ENCODE results near the gene ASF1B.

ASF1B gene

GRCh38 chr19:14105680-14106079, 30.7 kb downstream of the ASF1B start:
- no peaks in the 10 kb centered on the region for H3K27me3 Mint-ChIP-seq (ENCODE audit: low read depth, poor library complexity)
- no peak overlapping the region for H3K4me3 Mint-ChIP-seq
- H3K4me1 Mint-ChIP-seq, result peaks cover 7% of the 10 kb centered on the region
- TF ChIP-seq, protein P1, sequence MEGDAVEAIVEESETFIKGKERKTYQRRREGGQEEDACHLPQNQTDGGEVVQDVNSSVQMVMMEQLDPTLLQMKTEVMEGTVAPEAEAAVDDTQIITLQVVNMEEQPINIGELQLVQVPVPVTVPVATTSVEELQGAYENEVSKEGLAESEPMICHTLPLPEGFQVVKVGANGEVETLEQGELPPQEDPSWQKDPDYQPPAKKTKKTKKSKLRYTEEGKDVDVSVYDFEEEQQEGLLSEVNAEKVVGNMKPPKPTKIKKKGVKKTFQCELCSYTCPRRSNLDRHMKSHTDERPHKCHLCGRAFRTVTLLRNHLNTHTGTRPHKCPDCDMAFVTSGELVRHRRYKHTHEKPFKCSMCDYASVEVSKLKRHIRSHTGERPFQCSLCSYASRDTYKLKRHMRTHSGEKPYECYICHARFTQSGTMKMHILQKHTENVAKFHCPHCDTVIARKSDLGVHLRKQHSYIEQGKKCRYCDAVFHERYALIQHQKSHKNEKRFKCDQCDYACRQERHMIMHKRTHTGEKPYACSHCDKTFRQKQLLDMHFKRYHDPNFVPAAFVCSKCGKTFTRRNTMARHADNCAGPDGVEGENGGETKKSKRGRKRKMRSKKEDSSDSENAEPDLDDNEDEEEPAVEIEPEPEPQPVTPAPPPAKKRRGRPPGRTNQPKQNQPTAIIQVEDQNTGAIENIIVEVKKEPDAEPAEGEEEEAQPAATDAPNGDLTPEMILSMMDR (IDR thresholded peaks at IDR 0.05), result no peak
- no peak for DNase-seq
- H3K9me3 Mint-ChIP-seq, result no peaks in the 10 kb centered on the region
- peaks cover 22% of the 10 kb centered on the region for H3K36me3 Mint-ChIP-seq (ENCODE audit: low read depth)
- H3K27ac Mint-ChIP-seq, result peak overlapping the region; percentile 74

- Mint-ChIP-seq H3K36me3 (ENCODE audit: low read depth) (peaks cover 25% of the 10 kb centered on the region), H3K9me3 (no peaks in the 10 kb centered on the region), H3K27me3 (ENCODE audit: low read depth, poor library complexity) (no peaks in the 10 kb centered on the region), H3K4me3 (no peak overlapping the region), H3K4me1 (peaks cover 4% of the 10 kb centered on the region), H3K27ac (no peak overlapping the region)
- TF ChIP-seq, protein P1 (IDR thresholded peaks at IDR 0.05), result no peak
- DNase-seq, result no peak
Measured at GRCh38 chr19:14103310-14103709, 33.1 kb downstream of the ASF1B start.

GRCh38 chr19:14102756-14103155, 33.6 kb downstream of the ASF1B start:
- H3K4me3 Mint-ChIP-seq, result no peak overlapping the region
- no peaks in the 10 kb centered on the region for H3K27me3 Mint-ChIP-seq (ENCODE audit: low read depth, poor library complexity)
- H3K36me3 Mint-ChIP-seq (ENCODE audit: low read depth), result peaks cover 25% of the 10 kb centered on the region
- no peaks in the 10 kb centered on the region for H3K4me1 Mint-ChIP-seq
- H3K27ac Mint-ChIP-seq, result no peak overlapping the region
- no peak for DNase-seq
- no peaks in the 10 kb centered on the region for H3K9me3 Mint-ChIP-seq
- TF ChIP-seq, protein P1 (IDR thresholded peaks at IDR 0.05), result no peak

GRCh38 chr19:14102102-14102696, 34.2 kb downstream of the ASF1B start:
- no peaks in the 10 kb centered on the region for H3K9me3 Mint-ChIP-seq
- no peak for DNase-seq
- no peak overlapping the region for H3K27ac Mint-ChIP-seq
- peaks cover 1% of the 10 kb centered on the region for H3K27me3 Mint-ChIP-seq (ENCODE audit: low read depth, poor library complexity)
- peaks cover 27% of the 10 kb centered on the region for H3K36me3 Mint-ChIP-seq (ENCODE audit: low read depth)
- TF ChIP-seq, protein P1 (IDR thresholded peaks at IDR 0.05), result no peak
- no peaks in the 10 kb centered on the region for H3K4me1 Mint-ChIP-seq
- no peak overlapping the region for H3K4me3 Mint-ChIP-seq

DNA sequence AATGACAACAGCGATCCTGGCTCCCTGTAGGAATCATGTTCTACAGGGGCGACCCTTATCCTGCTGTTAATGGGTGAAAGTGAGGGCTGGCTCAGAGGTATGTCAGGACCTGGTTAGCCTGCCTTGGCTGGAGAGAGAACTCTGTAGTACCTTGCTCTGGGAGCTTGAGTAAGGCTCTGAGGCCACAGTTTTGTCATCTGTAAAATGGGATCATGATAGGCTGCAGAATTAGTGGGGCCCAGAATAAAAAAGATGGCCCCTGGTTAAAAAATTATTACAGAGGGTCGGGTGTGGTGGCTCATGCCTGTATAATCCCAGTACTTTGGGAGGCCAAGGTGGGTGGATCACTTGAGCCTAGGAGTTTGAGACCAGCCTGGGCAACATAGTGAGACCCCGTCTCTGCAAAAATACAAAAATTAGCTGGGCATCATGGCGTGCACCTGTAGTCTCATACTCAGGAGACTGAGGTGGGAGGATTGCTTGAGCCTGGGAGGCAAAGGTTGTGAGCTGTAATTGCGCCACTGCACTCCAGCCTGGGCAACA, 35.3 kb downstream of the ASF1B start:
- Mint-ChIP-seq H3K4me3 (no peak overlapping the region), H3K36me3 (ENCODE audit: low read depth) (peaks cover 35% of the 10 kb centered on the region), H3K4me1 (no peaks in the 10 kb centered on the region), H3K27ac (peak overlapping the region; percentile 48), H3K27me3 (ENCODE audit: low read depth, poor library complexity) (peaks cover 2% of the 10 kb centered on the region), H3K9me3 (no peaks in the 10 kb centered on the region)
- DNase-seq, result no peak
- TF ChIP-seq, protein P1 (IDR thresholded peaks at IDR 0.05), result no peak

Data from nephron progenitor cell (in vitro differentiated cells).